ENCODE results near the gene PTPRK.

PTPRK gene

GRCh38 chr6:128238225-128238624 is 282.2 kb downstream of the PTPRK start:
- DNase-seq: no peak

DNA sequence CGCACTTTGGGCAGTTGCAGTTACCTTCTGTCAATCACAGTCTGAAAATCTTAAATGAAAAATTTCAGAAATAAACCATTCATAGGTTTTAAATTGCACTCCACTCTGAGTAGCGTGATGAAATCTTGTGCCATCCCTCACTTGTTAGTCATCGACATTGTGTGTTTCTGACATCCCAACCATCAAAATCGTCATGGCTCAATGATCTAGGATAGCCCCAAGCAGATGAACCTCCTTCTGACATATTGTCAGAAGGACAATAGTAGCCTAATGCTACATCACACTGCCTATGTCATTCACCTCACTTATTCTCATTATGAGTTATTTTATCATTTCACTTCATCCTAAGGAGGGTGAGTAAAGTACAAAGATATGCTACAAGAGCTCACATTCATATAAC is 284.8 kb downstream of the PTPRK start:
- DNase-seq: no peak

DNA sequence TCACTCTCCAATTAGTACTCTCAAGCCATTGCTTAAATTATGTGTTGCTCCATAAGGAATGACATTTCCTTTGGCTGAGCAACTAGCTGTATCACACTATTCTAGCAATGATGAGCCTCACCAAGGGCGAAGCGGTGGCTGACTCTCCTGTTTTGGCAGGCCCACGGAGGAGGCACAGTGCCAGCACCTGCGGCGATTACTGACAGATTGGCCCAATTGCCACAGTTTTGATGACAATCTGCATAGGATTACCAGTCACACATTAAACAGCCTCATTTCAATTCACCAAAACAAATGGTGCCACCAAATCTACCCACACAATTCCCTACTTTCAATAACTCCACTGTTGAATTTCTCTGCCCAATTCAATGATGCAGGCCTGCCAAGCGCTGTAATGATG is 286.9 kb downstream of the PTPRK start:
- no peak for DNase-seq

GRCh38 chr6:128230267-128230989 is 290.0 kb downstream of the PTPRK start:
- no peak for DNase-seq

GRCh38 chr6:128225612-128226011 is 294.8 kb downstream of the PTPRK start:
- no peak for DNase-seq

- no peak for DNase-seq
Measured at GRCh38 chr6:128216917-128217316, 303.5 kb downstream of the PTPRK start.

- DNase-seq: no peak
Measured at GRCh38 chr6:128209771-128210170, 310.6 kb downstream of the PTPRK start.

- DNase-seq: no peak
Measured at GRCh38 chr6:128208851-128209580, 311.4 kb downstream of the PTPRK start.

DNA sequence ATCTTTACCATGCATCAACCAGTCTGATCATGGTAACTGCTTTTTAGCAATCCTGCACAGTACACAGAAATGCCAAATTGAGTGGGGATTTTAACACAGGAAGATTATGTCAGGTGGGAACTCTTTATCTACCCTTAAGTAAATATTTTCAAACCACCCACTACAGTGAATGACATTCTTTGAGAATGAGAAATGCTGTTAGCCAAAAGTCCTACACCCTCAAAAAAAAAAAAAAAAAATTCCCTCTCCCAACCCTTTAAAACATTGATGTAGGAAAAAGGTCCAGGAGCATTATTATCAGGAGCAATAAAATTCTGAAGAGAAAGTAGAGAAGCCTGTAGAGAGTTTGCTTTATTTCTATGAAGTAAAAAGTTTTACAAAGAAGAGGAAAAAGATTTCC is 312.3 kb downstream of the PTPRK start:
- no peak for DNase-seq

DNA sequence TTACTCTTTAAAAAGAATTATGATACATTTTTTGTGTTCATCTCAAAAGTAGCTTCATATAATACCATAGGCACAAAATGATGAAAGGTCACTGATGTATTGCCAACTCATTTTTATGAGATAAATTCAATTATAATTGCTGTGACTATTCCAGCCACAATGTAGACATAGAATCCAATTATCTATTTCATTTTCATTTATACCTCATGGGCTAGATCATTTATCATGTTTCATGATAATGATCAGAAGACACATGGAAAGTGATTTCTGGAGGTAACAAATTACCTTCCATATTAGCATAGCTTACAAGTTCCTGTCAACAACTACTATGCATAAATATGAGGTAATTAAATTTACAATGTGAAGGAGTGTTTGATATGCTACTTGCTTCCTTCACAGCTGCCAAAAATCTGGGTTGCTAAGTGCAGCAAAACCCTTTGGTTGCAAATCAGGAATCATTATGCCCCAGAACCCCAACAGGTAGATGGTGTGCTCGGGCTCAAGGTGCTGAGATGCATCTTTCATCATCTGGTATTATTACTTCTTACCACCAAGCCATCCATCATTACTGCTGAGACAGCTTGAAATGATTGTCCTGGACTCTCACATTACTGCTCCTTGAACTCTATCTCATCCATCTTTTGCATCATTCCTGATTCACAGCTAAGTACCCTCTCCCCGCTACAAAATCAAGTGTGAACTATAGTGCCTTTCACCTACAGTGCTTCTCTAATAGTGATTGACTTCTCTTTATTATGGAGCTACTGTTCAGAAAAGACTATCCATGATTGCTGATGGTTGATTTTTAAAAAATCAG is 313.6 kb downstream of the PTPRK start:
- no peak for DNase-seq

GRCh38 chr6:128204616-128205015 is 315.8 kb downstream of the PTPRK start:
- DNase-seq: no peak

DNA sequence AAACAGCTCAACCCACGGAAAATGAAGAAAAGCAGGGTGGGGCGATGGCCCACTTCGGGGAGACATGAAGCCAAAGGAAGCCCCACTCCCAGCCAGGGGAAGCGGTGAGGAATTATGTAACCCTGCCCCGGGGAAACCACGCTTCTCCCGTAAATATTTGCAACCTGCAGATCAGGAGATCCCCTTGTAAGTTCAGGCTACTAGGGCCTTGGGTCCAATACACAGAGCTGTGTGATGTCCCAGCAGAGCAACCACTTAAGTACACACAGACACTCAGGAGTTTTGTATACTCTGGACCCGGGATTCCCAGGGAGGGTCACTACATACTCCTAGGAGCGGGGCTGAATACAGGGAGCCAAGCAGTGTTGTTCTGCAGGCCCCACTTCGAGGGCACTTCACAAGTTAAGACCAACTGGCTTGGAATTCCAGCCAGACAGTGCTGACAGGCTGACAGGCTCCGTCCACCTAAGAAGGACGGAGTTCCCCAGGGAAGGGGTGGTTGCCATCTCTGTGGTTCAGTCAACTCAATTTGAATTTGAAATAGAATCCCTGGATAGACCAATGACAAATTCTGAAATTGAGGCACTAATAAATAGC is 318.1 kb downstream of the PTPRK start:
- DNase-seq: no peak

DNA sequence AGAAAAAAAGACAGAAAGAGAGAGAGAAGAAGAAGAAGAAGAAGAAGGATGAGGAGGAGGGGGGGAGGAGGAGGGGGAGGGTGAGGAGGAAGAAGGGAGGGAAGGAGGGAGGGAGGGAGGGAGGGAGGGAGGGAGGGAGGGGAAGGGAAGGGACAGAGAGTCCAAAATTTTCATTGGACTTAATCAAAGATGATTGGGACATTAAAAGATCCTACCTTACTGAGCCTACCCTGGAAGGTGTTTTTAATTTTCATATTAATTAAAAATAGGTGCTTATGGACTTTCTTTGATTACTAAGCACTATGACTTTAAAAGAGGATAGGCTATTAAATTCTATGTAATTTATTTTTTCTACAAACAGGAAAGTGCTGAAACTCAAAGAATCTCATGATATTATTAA is 319.6 kb downstream of the PTPRK start:
- no peak for DNase-seq

DNA sequence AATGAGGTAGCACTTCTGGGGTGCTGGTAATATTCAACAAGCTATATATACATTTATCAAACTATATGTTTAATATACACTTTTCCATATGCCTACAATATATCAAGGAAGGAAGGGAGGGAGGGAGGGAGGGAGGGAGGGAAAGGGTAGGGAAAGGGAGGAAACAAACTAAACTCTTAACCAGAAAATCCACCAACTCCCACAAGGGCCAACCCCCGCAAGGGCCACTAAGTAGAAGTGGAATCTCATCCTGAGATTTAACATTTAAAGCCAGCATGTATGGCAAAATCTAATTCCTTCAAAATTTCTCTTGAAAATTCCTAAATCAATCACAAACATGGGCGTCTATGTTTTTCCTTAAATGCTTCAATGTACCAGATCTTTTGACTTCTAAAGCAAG is 320.9 kb downstream of the PTPRK start:
- DNase-seq: no peak

- no peak for DNase-seq
Measured at GRCh38 chr6:128192972-128193371, 327.4 kb downstream of the PTPRK start.

GRCh38 chr6:128188678-128189077 is 331.7 kb downstream of the PTPRK start:
- no peak for DNase-seq

DNA sequence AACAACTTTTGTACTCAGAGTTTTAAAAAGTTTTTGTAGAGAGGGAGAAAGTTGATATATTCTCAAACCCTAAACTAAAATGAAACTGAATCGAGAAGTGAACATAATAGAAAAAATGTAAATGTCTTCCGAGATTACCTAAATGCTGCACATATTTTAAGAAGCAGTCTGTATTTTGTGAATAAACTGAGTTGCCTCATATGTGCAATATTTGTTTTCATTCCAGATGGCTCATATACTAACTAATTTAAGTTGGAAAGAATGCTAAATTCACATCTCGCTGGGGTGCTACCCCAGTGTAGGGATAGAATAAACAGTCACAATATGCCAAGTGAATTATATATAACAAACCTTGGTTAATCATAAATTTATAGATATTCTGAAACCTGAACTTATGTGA is 333.7 kb downstream of the PTPRK start:
- DNase-seq: no peak

GRCh38 chr6:128179876-128180438 is 340.4 kb downstream of the PTPRK start:
- DNase-seq: no peak

DNA sequence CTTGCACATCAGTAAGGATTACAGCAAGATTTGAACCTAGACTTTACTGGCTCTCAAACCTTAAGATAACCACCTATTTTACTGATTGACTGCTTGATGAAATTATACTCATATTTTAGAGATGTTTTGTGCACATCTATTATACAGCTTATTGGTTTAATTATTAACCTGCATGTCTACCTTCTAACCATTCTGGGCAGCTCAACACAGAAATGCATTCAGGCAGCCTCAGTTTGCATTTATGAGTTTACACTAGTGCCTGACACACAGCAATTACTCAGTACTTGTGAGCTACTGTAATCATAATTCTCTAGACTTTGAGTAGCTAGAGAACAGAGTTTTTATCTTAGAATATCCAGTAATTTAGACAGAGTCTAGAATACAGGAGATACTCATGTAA is 345.7 kb downstream of the PTPRK start:
- DNase-seq: no peak

GRCh38 chr6:128172752-128173682 is 347.4 kb downstream of the PTPRK start:
- DNase-seq: no peak

DNA sequence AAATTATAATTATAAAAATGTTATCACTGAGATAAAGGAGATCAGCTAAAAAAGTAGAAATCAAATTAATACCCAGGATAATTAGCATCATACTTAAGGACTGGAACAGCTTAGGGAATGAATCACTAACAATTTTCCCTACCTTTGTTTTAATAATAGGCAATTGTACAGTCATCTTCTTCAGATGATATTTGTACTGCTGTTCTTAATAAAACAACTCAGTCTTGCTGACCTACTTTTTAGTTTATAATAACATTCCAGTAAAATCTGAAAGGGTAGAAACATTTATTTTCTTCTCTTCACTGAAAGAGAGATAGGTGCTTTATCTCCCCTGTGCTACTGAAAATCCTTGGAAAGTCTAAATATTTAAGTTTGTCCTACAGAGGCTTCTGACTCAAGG is 348.3 kb downstream of the PTPRK start:
- DNase-seq: no peak

GRCh38 chr6:128171182-128171581 is 349.2 kb downstream of the PTPRK start:
- DNase-seq: no peak

Measured in NCI-H1048 (cell line).